Loucy (cell line): ENCODE measurements around the gene GPLD1.
"Not testable (repeated sequence)": the region's sequence is repeated elsewhere in the genome, so short reads cannot be mapped to it uniquely, and the experiment has no call there.

ENCODE experiments used
- H2AFZ ChIP-seq: fragments of 200-600 bp; sonication (generic); 2 replicates; pipeline ENCODE4 v1.6.0; 2016; ENCODE audit warnings: antibody characterized with exemption, mild to moderate bottlenecking, low read length, moderate library complexity
- H3F3A ChIP-seq: fragments of 200-600 bp; 2 replicates; pipeline ENCODE4 v1.6.0; 2016; ENCODE audit warnings: antibody characterized with exemption, low read depth, mild to moderate bottlenecking
- H3K27me3 ChIP-seq: fragments of 200-600 bp; sonication (generic); 2 replicates; pipeline ENCODE4 v1.6.1; 2014; ENCODE audit warnings: low read length, mild to moderate bottlenecking; ENCODE audit not compliant: insufficient read depth, poor library complexity, severe bottlenecking
- H3K36me3 ChIP-seq: fragments of 200-600 bp; sonication (generic); 2 replicates; pipeline ENCODE4 v1.6.1; 2016; ENCODE audit warnings: low read length; ENCODE audit not compliant: insufficient read depth
- H3K4me1 ChIP-seq: fragments of 200-600 bp; sonication (generic); 2 replicates; pipeline ENCODE4 v1.5.1; 2014; ENCODE audit warnings: low read length, mild to moderate bottlenecking; ENCODE audit not compliant: insufficient read depth, poor library complexity, severe bottlenecking
- H3K4me2 ChIP-seq: fragments of 200-600 bp; sonication (generic); 2 replicates; pipeline ENCODE4 v1.6.0; 2014; ENCODE audit warnings: antibody characterized with exemption, low read length, low read depth, mild to moderate bottlenecking; ENCODE audit not compliant: poor library complexity, severe bottlenecking
- H3K4me3 ChIP-seq: fragments of 200-600 bp; sonication (generic); 2 replicates; pipeline ENCODE4 v1.5.1; 2014; ENCODE audit warnings: low read length, mild to moderate bottlenecking, mixed read lengths; ENCODE audit not compliant: poor library complexity, severe bottlenecking
- H3K79me2 ChIP-seq: fragments of 200-600 bp; sonication (generic); 2 replicates; pipeline ENCODE4 v1.6.1; 2014; ENCODE audit warnings: low read length; ENCODE audit not compliant: insufficient read depth
- H3K9ac ChIP-seq: fragments of 200-600 bp; sonication (generic); 2 replicates; pipeline ENCODE4 v1.6.0; 2014; ENCODE audit warnings: mild to moderate bottlenecking, low read depth, low read length, moderate library complexity; ENCODE audit not compliant: poor library complexity, severe bottlenecking
- H3K9me2 ChIP-seq: fragments of 200-600 bp; sonication (generic); replicated peaks from 2 replicates; pipeline ENCODE4 v1.6.1; 2016; ENCODE audit warnings: low read depth, low read length, mixed read lengths
- H3K9me3 ChIP-seq: fragments of 200-600 bp; sonication (generic); 2 replicates; pipeline ENCODE4 v1.6.1; 2014; ENCODE audit warnings: mild to moderate bottlenecking, antibody characterized with exemption, low read length, low read depth; ENCODE audit not compliant: insufficient read depth
- H4K20me1 ChIP-seq: fragments of 200-600 bp; sonication (generic); 2 replicates; pipeline ENCODE4 v1.6.0; 2014; ENCODE audit warnings: antibody characterized with exemption, low read length, mild to moderate bottlenecking; ENCODE audit not compliant: insufficient read depth, poor library complexity, severe bottlenecking
- EZH2phosphoT487 ChIP-seq: fragments of 200-600 bp; IDR thresholded peaks from 2 replicates; pipeline ENCODE4 v1.6.1; 2018; ENCODE audit warnings: antibody characterized with exemption, mild to moderate bottlenecking, moderate library complexity, borderline replicate concordance
- TF ChIP-seq, protein P1 (sequence below): fragments of 200-600 bp; sonication (generic); conservative IDR thresholded peaks from 2 replicates; pipeline ENCODE4 v1.5.1; 2014; ENCODE audit warnings: mild to moderate bottlenecking, antibody characterized with exemption, low read length

Gene GPLD1

DNA sequence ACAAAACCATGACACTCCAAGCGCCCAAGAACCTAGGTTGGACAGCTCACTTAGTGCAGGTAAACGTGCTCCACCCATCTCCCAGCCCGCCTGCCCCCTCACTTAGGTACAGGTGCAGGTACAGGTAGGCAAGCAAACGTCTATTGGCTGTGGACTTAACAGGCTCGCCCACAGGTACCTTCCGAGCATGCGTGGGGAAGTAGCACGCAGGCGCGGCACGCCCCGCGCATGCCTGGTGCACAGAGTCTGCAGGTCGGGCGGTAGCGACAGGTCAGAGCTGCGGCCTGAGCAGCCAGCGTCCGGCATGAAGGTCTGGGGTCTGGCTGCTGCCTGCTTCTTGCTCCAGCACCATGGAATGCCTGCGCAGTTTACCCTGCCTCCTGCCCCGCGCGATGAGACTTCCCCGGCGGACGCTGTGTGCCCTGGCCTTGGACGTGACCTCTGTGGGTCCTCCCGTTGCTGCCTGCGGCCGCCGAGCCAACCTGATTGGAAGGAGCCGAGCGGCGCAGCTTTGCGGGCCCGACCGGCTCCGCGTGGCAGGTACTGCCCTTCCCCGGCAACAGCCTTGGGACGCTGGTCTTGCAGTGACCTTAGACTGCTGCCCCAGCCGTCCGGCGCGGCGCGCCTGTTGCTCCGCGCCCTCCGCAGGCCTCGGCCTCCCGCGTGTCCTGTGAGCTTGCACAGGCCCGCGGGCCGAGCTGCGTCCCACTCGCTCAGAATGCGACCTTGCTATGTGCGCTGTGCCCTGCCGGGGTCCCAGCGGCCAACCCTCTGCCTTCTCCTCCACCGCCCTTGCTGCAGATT is 86.5 kb downstream of the GPLD1 start, which contains the start of gene MRS2:
Gene MRS2 (plus strand): TSS at position 240 of the 804 bp plus-strand sequence. CDS start 111 bp downstream, at position 351.
- Histone ChIP-seq H3K4me2 (peak within 1 kb of the TSS; percentile 92), H3F3A (no peaks in the 10 kb centered on the region), H3K79me2 (peaks cover 37% of the 10 kb centered on the region), H3K4me1 (peaks cover 28% of the 10 kb centered on the region), H3K36me3 (0 out of 2 replicates have a peak, but pooled peaks cover 2% of the 10 kb centered on the region), H2AFZ (peak within 1 kb of the TSS; percentile 81), H3K4me3 (peak within 1 kb of the TSS; percentile 87), H3K9me3 (no peaks in the 10 kb centered on the region), H3K9ac (peak within 1 kb of the TSS; percentile 86), H4K20me1 (peaks cover 27% of the 10 kb centered on the region), H3K9me2 (no peaks in the 10 kb centered on the region), H3K27me3 (peaks cover 16% of the 10 kb centered on the region)
- TF ChIP-seq, protein P1, sequence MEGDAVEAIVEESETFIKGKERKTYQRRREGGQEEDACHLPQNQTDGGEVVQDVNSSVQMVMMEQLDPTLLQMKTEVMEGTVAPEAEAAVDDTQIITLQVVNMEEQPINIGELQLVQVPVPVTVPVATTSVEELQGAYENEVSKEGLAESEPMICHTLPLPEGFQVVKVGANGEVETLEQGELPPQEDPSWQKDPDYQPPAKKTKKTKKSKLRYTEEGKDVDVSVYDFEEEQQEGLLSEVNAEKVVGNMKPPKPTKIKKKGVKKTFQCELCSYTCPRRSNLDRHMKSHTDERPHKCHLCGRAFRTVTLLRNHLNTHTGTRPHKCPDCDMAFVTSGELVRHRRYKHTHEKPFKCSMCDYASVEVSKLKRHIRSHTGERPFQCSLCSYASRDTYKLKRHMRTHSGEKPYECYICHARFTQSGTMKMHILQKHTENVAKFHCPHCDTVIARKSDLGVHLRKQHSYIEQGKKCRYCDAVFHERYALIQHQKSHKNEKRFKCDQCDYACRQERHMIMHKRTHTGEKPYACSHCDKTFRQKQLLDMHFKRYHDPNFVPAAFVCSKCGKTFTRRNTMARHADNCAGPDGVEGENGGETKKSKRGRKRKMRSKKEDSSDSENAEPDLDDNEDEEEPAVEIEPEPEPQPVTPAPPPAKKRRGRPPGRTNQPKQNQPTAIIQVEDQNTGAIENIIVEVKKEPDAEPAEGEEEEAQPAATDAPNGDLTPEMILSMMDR = no peak

DNA sequence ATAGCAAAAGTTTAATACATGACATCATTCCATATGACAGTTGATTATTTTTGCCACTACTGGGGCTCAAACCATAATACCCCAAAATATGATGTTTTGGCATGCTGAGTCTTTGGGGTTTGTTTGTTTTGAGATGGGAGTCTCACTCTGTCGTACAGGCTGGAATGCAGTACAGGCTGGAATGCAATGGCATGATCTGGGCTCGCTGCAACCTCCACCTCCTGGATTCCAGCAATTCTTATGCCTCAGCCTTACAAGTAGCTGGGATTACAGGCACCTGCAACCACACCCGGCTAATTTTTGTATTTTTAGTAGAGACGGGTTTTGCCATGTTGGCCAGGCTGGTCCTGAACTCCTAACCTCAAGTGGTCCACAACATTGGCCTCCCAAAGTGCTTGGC is 87.9 kb downstream of the GPLD1 start:
- H2AFZ ChIP-seq = peak overlapping the region; percentile 81; the same call in 1 of the 2 replicates
- H3K9me3 ChIP-seq = no peaks in the 10 kb centered on the region; the same call in 1 of the 2 replicates
- TF ChIP-seq, protein P1 = no peak
- TF ChIP-seq EZH2phosphoT487 = no peak

DNA sequence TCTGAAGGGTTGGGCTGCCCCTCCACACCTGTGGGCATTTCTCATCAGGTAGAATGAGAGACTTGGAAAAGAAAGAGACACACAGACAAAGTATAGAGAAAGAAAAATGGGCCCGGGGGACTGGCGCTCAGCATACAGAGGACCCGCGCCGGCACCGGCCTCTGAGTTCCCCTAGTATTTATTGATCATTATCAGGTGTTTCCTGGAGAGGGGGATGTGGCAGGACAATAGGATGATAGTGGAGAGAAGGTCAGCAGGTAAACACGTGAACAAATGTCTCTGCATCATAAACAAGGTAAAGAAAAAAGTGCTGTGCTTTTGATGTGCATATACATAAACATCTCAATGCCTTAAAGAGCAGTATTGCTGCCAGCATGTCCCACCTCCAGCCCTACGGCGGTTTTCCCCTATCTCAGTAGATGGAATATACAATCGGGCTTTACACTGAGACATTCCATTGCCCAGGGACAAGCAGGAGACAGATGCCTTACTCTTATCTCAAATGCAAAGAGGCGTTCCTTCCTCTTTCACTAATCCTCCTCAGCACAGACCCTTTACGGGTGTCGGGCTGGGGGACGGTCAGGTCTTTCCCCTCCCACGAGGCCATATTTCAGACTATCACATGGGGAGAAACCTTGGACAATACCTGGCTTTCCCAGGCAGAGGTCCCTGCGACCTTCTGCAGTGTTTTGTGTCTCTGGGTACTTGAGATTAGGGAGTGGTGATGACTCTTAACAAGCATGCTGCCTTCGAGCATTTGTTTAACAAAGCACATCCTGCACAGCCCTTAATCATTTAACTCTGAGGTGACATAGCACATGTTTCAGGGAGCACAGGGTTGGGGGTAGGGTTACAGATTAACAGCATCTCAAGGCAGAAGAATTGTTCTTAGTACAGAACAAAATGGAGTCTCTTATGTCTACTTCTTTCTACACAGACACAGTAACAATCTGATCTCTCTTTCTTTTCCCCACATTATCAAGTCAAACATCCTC is 89.0 kb downstream of the GPLD1 start:
- H3K36me3 ChIP-seq, H3K4me2 ChIP-seq, H3K9me3 ChIP-seq, H2AFZ ChIP-seq, H3K9me2 ChIP-seq, H3F3A ChIP-seq, H3K9ac ChIP-seq, H3K4me3 ChIP-seq: not testable (repeated sequence)
- Histone ChIP-seq H3K27me3 (peaks cover 20% of the 10 kb centered on the region), H4K20me1 (peaks cover 17% of the 10 kb centered on the region), H3K4me1 (peaks cover 26% of the 10 kb centered on the region), H3K79me2 (peaks cover 29% of the 10 kb centered on the region)

More for the DNA sequence above, 87.9 kb downstream of the GPLD1 start:
- Histone ChIP-seq H3K27me3 (peaks cover 16% of the 10 kb centered on the region), H3K9ac (no peak overlapping the region), H3K9me2 (no peaks in the 10 kb centered on the region), H3K79me2 (peaks cover 37% of the 10 kb centered on the region), H3K4me3 (no peak overlapping the region), H3F3A (no peaks in the 10 kb centered on the region), H3K4me2 (no peak overlapping the region), H4K20me1 (peaks cover 17% of the 10 kb centered on the region), H3K4me1 (peaks cover 28% of the 10 kb centered on the region), H3K36me3 (no peaks in the 10 kb centered on the region)
